HEK293T (cell line): ENCODE data around the gene TAF11.

Experiments
- ARNT ChIP-seq: fragments of 450-650 bp; IDR thresholded peaks from 2 replicates; pipeline ENCODE4 v1.6.1; 2017; ENCODE audit warnings: mild to moderate bottlenecking
- BHLHE40 ChIP-seq: fragments of 450-650 bp; IDR thresholded peaks from 2 replicates; pipeline ENCODE4 v1.6.1; 2016; ENCODE audit warnings: mild to moderate bottlenecking, moderate library complexity, borderline replicate concordance
- CTBP1 ChIP-seq: fragments of 450-650 bp; IDR thresholded peaks from 2 replicates; pipeline ENCODE4 v1.6.1; 2016; ENCODE audit warnings: borderline replicate concordance
- ELF4 ChIP-seq: fragments of 450-650 bp; IDR thresholded peaks from 2 replicates; pipeline ENCODE4 v1.6.1; 2017; ENCODE audit warnings: antibody characterized with exemption
- FOXA1 ChIP-seq: fragments of 450-650 bp; IDR thresholded peaks from 2 replicates; pipeline ENCODE4 v1.6.1; 2016; ENCODE audit warnings: mild to moderate bottlenecking
- FOXK2 ChIP-seq: fragments of 450-650 bp; IDR thresholded peaks from 2 replicates; pipeline ENCODE4 v1.6.1; 2016; ENCODE audit warnings: mild to moderate bottlenecking
- FOXM1 ChIP-seq: fragments of 450-650 bp; IDR thresholded peaks from 2 replicates; pipeline ENCODE4 v1.6.1; 2017; ENCODE audit warnings: mild to moderate bottlenecking, borderline replicate concordance
- L3MBTL2 ChIP-seq: fragments of 450-650 bp; conservative IDR thresholded peaks from 2 replicates; pipeline ENCODE4 v1.6.1; 2016; ENCODE audit warnings: mild to moderate bottlenecking
- SP1 ChIP-seq: fragments of 450-650 bp; IDR thresholded peaks from 2 replicates; pipeline ENCODE4 v1.6.1; 2017
- SUZ12 ChIP-seq: fragments of 450-650 bp; IDR thresholded peaks from 2 replicates; pipeline ENCODE4 v1.6.1; 2016; ENCODE audit warnings: mild to moderate bottlenecking
- TARDBP ChIP-seq: fragments of 450-650 bp; IDR thresholded peaks from 2 replicates; pipeline ENCODE4 v1.6.1; 2016
- ZNF384 ChIP-seq: fragments of 450-650 bp; IDR thresholded peaks from 2 replicates; pipeline ENCODE4 v1.6.1; 2016
- TF ChIP-seq, protein P1 (sequence below): fragments of 450-650 bp; IDR thresholded peaks from 2 replicates; pipeline ENCODE4 v1.6.1; 2016

GRCh38 chr6:34934516-34934915 lies 46.7 kb upstream of the TAF11 start:
- TF ChIP-seq CTBP1, result no peak
- TF ChIP-seq FOXA1, result no peak
- TF ChIP-seq ARNT, result no peak
- TF ChIP-seq ZNF384, result no peak
- TF ChIP-seq, protein P1, sequence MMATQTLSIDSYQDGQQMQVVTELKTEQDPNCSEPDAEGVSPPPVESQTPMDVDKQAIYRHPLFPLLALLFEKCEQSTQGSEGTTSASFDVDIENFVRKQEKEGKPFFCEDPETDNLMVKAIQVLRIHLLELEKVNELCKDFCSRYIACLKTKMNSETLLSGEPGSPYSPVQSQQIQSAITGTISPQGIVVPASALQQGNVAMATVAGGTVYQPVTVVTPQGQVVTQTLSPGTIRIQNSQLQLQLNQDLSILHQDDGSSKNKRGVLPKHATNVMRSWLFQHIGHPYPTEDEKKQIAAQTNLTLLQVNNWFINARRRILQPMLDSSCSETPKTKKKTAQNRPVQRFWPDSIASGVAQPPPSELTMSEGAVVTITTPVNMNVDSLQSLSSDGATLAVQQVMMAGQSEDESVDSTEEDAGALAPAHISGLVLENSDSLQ, result no peak
- TF ChIP-seq SP1, result no peak
- TF ChIP-seq ELF4, result no peak
- no peak for TF ChIP-seq FOXK2
- TF ChIP-seq FOXM1, result no peak
- TF ChIP-seq TARDBP, result no peak
- TF ChIP-seq BHLHE40, result no peak
- no peak for TF ChIP-seq SUZ12
- TF ChIP-seq L3MBTL2, result no peak
